Stimulated activated CD8-positive, alpha-beta memory T cell treated with anti-CD3 and anti-CD28 coated beads, Interleukin-12 subunit alpha, Interleukin-12 subunit beta, amount 100 ng/mL, for 24 hours (primary cell): ENCODE measurements around the gene RNF19B.
A peak's percentile ranks its signal among the peaks of the same experiment; 100 is the strongest.

ENCODE experiments used
- DNase-seq: peaks from one replicate; pipeline ENCODE4 v3.0.0-alpha.2; 2020; ENCODE audit errors: extremely low read depth

RNF19B gene

GRCh38 chr1:32965251-32965747 is 690 bp upstream of the RNF19B start:
- no peak for DNase-seq

- peak; percentile 19 for DNase-seq
Measured at GRCh38 chr1:32963746-32964460, 706 bp downstream of the RNF19B start.

GRCh38 chr1:32962248-32962896 is 2.2 kb downstream of the RNF19B start:
- no peak for DNase-seq

- DNase-seq: no peak
Measured at GRCh38 chr1:32960819-32961355, 3.7 kb downstream of the RNF19B start.

- DNase-seq: no peak
Measured at GRCh38 chr1:32960342-32960741, 4.3 kb downstream of the RNF19B start.

GRCh38 chr1:32958827-32959226 is 5.8 kb downstream of the RNF19B start:
- DNase-seq: no peak

- DNase-seq: no peak
Measured at GRCh38 chr1:32957017-32957416, 7.6 kb downstream of the RNF19B start.

- DNase-seq: no peak
Measured at GRCh38 chr1:32954168-32954567, 10.4 kb downstream of the RNF19B start.

GRCh38 chr1:32953495-32953894 is 11.1 kb downstream of the RNF19B start:
- DNase-seq: no peak

GRCh38 chr1:32949519-32949918 is 15.1 kb downstream of the RNF19B start:
- DNase-seq: no peak

GRCh38 chr1:32948905-32949304 is 15.7 kb downstream of the RNF19B start:
- DNase-seq: no peak

- no peak for DNase-seq
Measured at GRCh38 chr1:32948390-32948722, 16.3 kb downstream of the RNF19B start.

GRCh38 chr1:32947669-32948389 is 16.8 kb downstream of the RNF19B start:
- no peak for DNase-seq

GRCh38 chr1:32946413-32946812 is 18.2 kb downstream of the RNF19B start:
- no peak for DNase-seq

GRCh38 chr1:32944180-32944579 is 20.4 kb downstream of the RNF19B start:
- DNase-seq: no peak

- no peak for DNase-seq
Measured at GRCh38 chr1:32939655-32940371, 24.8 kb downstream of the RNF19B start.

GRCh38 chr1:32937061-32937460 is 27.5 kb downstream of the RNF19B start:
- no peak for DNase-seq

- DNase-seq: no peak
Measured at GRCh38 chr1:32934535-32934934, 30.1 kb downstream of the RNF19B start.

GRCh38 chr1:32933742-32934322 is 30.8 kb downstream of the RNF19B start:
- no peak for DNase-seq

GRCh38 chr1:32931760-32932159 is 32.8 kb downstream of the RNF19B start:
- DNase-seq: no peak

GRCh38 chr1:32929366-32929765 is 35.2 kb downstream of the RNF19B start:
- DNase-seq: no peak

- DNase-seq: no peak
Measured at GRCh38 chr1:32928715-32929114, 35.9 kb downstream of the RNF19B start.
